GM23338 (cell line): Measurements from ENCODE around the gene HNRNPC. TPM values are rescaled to one million over a fixed set of nuclear protein-coding genes. Genes with fewer than 3 reads are reported as not detected.

Experiments used
- ATAC-seq: fragments of 200-7000 bp; cut with Tn5 transposase; 3 replicates; pipeline ENCODE4 v1.9.1; 2020
- DNase-seq: peaks from one replicate; pipeline ENCODE4 v3.0.0-alpha.2; 2015; ENCODE audit warnings: low spot score
- H2AFZ ChIP-seq: fragments of 200-600 bp; sonication (generic); 2 replicates; pipeline ENCODE4 v1.8.0; 2016; ENCODE audit warnings: antibody characterized with exemption, mild to moderate bottlenecking, moderate library complexity
- H3F3A ChIP-seq: fragments of 200-600 bp; sonication (generic); replicated peaks from 2 replicates; pipeline ENCODE4 v1.8.0; 2017; ENCODE audit warnings: antibody characterized with exemption, mixed run types, low read depth
- H3K27ac ChIP-seq: fragments of 200-600 bp; sonication (generic); 2 replicates; pipeline ENCODE4 v1.6.1; 2016; ENCODE audit warnings: low read depth
- H3K27me3 ChIP-seq: fragments of 200-600 bp; sonication (generic); 2 replicates; pipeline ENCODE4 v1.8.0; 2016; ENCODE audit warnings: mild to moderate bottlenecking, mixed run types, moderate library complexity; ENCODE audit not compliant: insufficient read depth
- H3K36me3 ChIP-seq: fragments of 200-600 bp; sonication (generic); 2 replicates; pipeline ENCODE4 v1.8.0; 2016; ENCODE audit warnings: mild to moderate bottlenecking; ENCODE audit not compliant: insufficient read depth
- H3K4me1 ChIP-seq: fragments of 200-600 bp; sonication (generic); 2 replicates; pipeline ENCODE4 v1.8.0; 2016; ENCODE audit warnings: mild to moderate bottlenecking, moderate library complexity; ENCODE audit not compliant: insufficient read depth
- H3K4me2 ChIP-seq: fragments of 200-600 bp; sonication (generic); 2 replicates; pipeline ENCODE4 v1.7.1; 2017; ENCODE audit warnings: mixed run types
- H3K4me3 ChIP-seq: fragments of 200-600 bp; sonication (generic); 2 replicates; pipeline ENCODE4 v1.6.1; 2016; ENCODE audit warnings: mixed run types
- H3K79me2 ChIP-seq: fragments of 200-600 bp; sonication (generic); replicated peaks from 2 replicates; pipeline ENCODE4 v1.8.0; 2017; ENCODE audit warnings: mild to moderate bottlenecking; ENCODE audit not compliant: insufficient read depth
- H3K9me2 ChIP-seq: fragments of 200-600 bp; sonication (generic); 2 replicates; pipeline ENCODE4 v1.8.0; 2017; ENCODE audit not compliant: insufficient read depth
- H4K20me1 ChIP-seq: fragments of 200-600 bp; sonication (generic); replicated peaks from 2 replicates; pipeline ENCODE4 v1.8.0; 2017; ENCODE audit warnings: mild to moderate bottlenecking; ENCODE audit not compliant: insufficient read depth
- H3K27ac Mint-ChIP-seq: 2 replicates; pipeline ENCODE4 v1.8.0; 2020; ENCODE audit warnings: inconsistent platforms, mild to moderate bottlenecking, moderate library complexity, mixed read lengths
- H3K27me3 Mint-ChIP-seq: 3 replicates; pipeline ENCODE4 v1.8.0; 2022; ENCODE audit warnings: low read depth, mild to moderate bottlenecking, moderate library complexity, mixed read lengths, inconsistent platforms; ENCODE audit not compliant: insufficient read depth, poor library complexity
- H3K36me3 Mint-ChIP-seq: 3 replicates; pipeline ENCODE4 v1.8.0; 2021; ENCODE audit warnings: low read depth, mild to moderate bottlenecking, inconsistent platforms, moderate library complexity, mixed read lengths
- H3K4me1 Mint-ChIP-seq: 3 replicates; pipeline ENCODE4 v1.8.0; 2020; ENCODE audit warnings: mild to moderate bottlenecking, inconsistent platforms, mixed read lengths
- H3K4me3 Mint-ChIP-seq: 3 replicates; pipeline ENCODE4 v1.8.0; 2021; ENCODE audit warnings: moderate library complexity, mild to moderate bottlenecking, inconsistent platforms, mixed read lengths
- H3K9me3 Mint-ChIP-seq: 3 replicates; pipeline ENCODE4 v1.8.0; 2020; ENCODE audit warnings: moderate library complexity, mild to moderate bottlenecking, inconsistent platforms, mixed read lengths
- CREB1 ChIP-seq: fragments of 250-450 bp; sonication (Bioruptor Pico); IDR thresholded peaks from 2 replicates; pipeline ENCODE4 v1.5.0; 2020; ENCODE audit warnings: low read depth, mild to moderate bottlenecking, moderate library complexity
- CTCF ChIP-seq, 2 experiments: fragments of 200-600 bp in 1 of 2; sonication (generic) in 1 of 2; conservative IDR thresholded peaks; 2 replicates each; pipeline versions ENCODE4 v1.5.1 to v1.6.1; 2016 to 2017; ENCODE audit warnings: antibody characterized with exemption in 2 of 2, low read depth in 2 of 2, mild to moderate bottlenecking in 2 of 2, moderate library complexity in 1 of 2
- EZH2 ChIP-seq: fragments of 200-600 bp; sonication (generic); IDR thresholded peaks from one replicate; pipeline ENCODE4 v1.8.0; 2017; ENCODE audit warnings: antibody characterized with exemption, mild to moderate bottlenecking, low read depth; ENCODE audit not compliant: unreplicated experiment
- EZH2phosphoT487 ChIP-seq: fragments of 200-600 bp; sonication (generic); IDR thresholded peaks from one replicate; pipeline ENCODE4 v1.8.1; 2018; ENCODE audit warnings: antibody characterized with exemption; ENCODE audit not compliant: unreplicated experiment
- NANOG ChIP-seq: IDR thresholded peaks from 2 replicates; pipeline ENCODE4 v1.6.1; 2016; ENCODE audit warnings: antibody characterized with exemption, borderline replicate concordance
- POLR2AphosphoS5 ChIP-seq: IDR thresholded peaks from 2 replicates; pipeline ENCODE4 v1.6.1; 2016; ENCODE audit warnings: antibody characterized with exemption, low read depth
- STAT1 ChIP-seq: IDR thresholded peaks from one replicate; pipeline ENCODE4 v1.6.1; 2016; ENCODE audit warnings: antibody characterized with exemption; ENCODE audit not compliant: unreplicated experiment
- ZNF114 ChIP-seq: fragments of 250-450 bp; sonication (Bioruptor Pico); IDR thresholded peaks from 2 replicates; pipeline ENCODE4 v1.5.0; 2020; ENCODE audit warnings: mild to moderate bottlenecking, moderate library complexity
- polyA plus RNA-seq: library from polyadenylated mRNA; unstranded; fragments of >200 nt; fragmentation: Nextera tagmentation; extraction: Ambion mirVana; gene quantifications from 2 replicates; pipeline ENCODE4 v1.2.1, GENCODE V29; 2016
- total RNA-seq: library from RNA; depleted of rRNA; stranded (reverse); fragments of >200 nt; shearing (Covaris generic); gene quantifications from 2 replicates; pipeline ENCODE4 v1.2.3, GENCODE V29; 2014

The HNRNPC gene
- total and polyA plus RNA-seq, 2 experiments from 2014 or later: 1,259 to 1,296 TPM

GRCh38 chr14:21227981-21228380 lies 41.3 kb downstream of the HNRNPC start:
- H3K36me3 Mint-ChIP-seq: peaks cover 99% of the 10 kb centered on the region
- Histone ChIP-seq H3K36me3 (peaks cover 82% of the 10 kb centered on the region), H3K27ac (no peak overlapping the region), H4K20me1 (peaks cover 98% of the 10 kb centered on the region), H3K79me2 (peaks cover 100% of the 10 kb centered on the region), H3K9me2 (no peaks in the 10 kb centered on the region), H3K4me1 (0 out of 2 replicates have a peak, but pooled peaks cover 4% of the 10 kb centered on the region), H3F3A (peaks cover 50% of the 10 kb centered on the region), H3K4me2 (no peak overlapping the region), H2AFZ (no peak overlapping the region), H3K4me3 (no peak overlapping the region), H3K27me3 (no peaks in the 10 kb centered on the region)
- H3K4me1 Mint-ChIP-seq: peaks cover 31% of the 10 kb centered on the region
- no peak for ATAC-seq
- H3K9me3 Mint-ChIP-seq: no peaks in the 10 kb centered on the region; the same call in 2 of the 3 replicates
- DNase-seq: no peak
- H3K27ac Mint-ChIP-seq: no peak overlapping the region
- no peak overlapping the region for H3K4me3 Mint-ChIP-seq
- no peak for TF ChIP-seq CTCF (conservative IDR thresholded peaks at IDR 0.05; ENCODE audit: low read depth in 2 of 2)
- H3K27me3 Mint-ChIP-seq: peaks cover 6% of the 10 kb centered on the region

- H3F3A ChIP-seq: peaks cover 55% of the 10 kb centered on the region
- no peak for TF ChIP-seq EZH2phosphoT487
- TF ChIP-seq NANOG: no peak
- no peak for TF ChIP-seq STAT1
- no peak for TF ChIP-seq ZNF114
- TF ChIP-seq EZH2: no peak
- TF ChIP-seq CREB1: no peak
- H3K4me2 ChIP-seq: no peak overlapping the region
- peaks cover 80% of the 10 kb centered on the region for H3K36me3 ChIP-seq
- Mint-ChIP-seq H3K4me3 (no peak overlapping the region), H3K27ac (no peak overlapping the region; the same call in 1 of the 2 replicates), H3K9me3 (no peaks in the 10 kb centered on the region; the same call in 2 of the 3 replicates), H3K27me3 (peaks cover 6% of the 10 kb centered on the region), H3K36me3 (peaks cover 99% of the 10 kb centered on the region), H3K4me1 (peaks cover 34% of the 10 kb centered on the region)
- no peaks in the 10 kb centered on the region for H3K27me3 ChIP-seq
- DNase-seq (no peak), ATAC-seq (no peak)
- H3K4me3 ChIP-seq: no peak overlapping the region
- no peaks in the 10 kb centered on the region for H3K9me2 ChIP-seq
- H3K79me2 ChIP-seq: peaks cover 100% of the 10 kb centered on the region
- no peak overlapping the region for H2AFZ ChIP-seq
- 0 out of 2 replicates have a peak, but pooled peaks cover 4% of the 10 kb centered on the region for H3K4me1 ChIP-seq
- peaks cover 98% of the 10 kb centered on the region for H4K20me1 ChIP-seq
- H3K27ac ChIP-seq: no peak overlapping the region; the same call in 1 of the 2 replicates
Observed at GRCh38 chr14:21227150-21227549, 42.1 kb downstream of the HNRNPC start.

- peaks cover 99% of the 10 kb centered on the region for H3K36me3 Mint-ChIP-seq
- Histone ChIP-seq H3K27ac (peak overlapping the region; percentile 20; the same call in 1 of the 2 replicates), H3K4me1 (0 out of 2 replicates have a peak, but pooled peaks cover 4% of the 10 kb centered on the region), H3K4me3 (no peak overlapping the region), H3F3A (peaks cover 55% of the 10 kb centered on the region), H3K4me2 (no peak overlapping the region), H3K79me2 (peaks cover 100% of the 10 kb centered on the region), H3K27me3 (no peaks in the 10 kb centered on the region), H3K9me2 (no peaks in the 10 kb centered on the region), H3K36me3 (peaks cover 78% of the 10 kb centered on the region), H2AFZ (no peak overlapping the region), H4K20me1 (peaks cover 96% of the 10 kb centered on the region)
- TF ChIP-seq POLR2AphosphoS5 (0 out of 2 replicates have a peak, but pooled peaks have one; percentile 22), STAT1 (no peak), CTCF (conservative IDR thresholded peaks at IDR 0.05; ENCODE audit: low read depth in 2 of 2) (no peak), ZNF114 (no peak)
- peaks cover 33% of the 10 kb centered on the region for H3K4me1 Mint-ChIP-seq
- no peak overlapping the region for H3K27ac Mint-ChIP-seq
- ATAC-seq (no peak), DNase-seq (no peak)
- no peaks in the 10 kb centered on the region; the same call in 2 of the 3 replicates for H3K9me3 Mint-ChIP-seq
- peaks cover 6% of the 10 kb centered on the region for H3K27me3 Mint-ChIP-seq
- no peak overlapping the region for H3K4me3 Mint-ChIP-seq
Observed at GRCh38 chr14:21226467-21226866, 42.8 kb downstream of the HNRNPC start.
